ENCODE data around the gene OLA1. TPM values are rescaled to one million over a fixed set of nuclear protein-coding genes. Genes with fewer than 3 reads are reported as not detected.

Gene OLA1
- total and polyA plus RNA-seq, 9 of the 15 experiments (the other 6 are each of a cell fraction or from before 2014, with no cell fraction given), result 208 to 353 (median 225) TPM

DNA sequence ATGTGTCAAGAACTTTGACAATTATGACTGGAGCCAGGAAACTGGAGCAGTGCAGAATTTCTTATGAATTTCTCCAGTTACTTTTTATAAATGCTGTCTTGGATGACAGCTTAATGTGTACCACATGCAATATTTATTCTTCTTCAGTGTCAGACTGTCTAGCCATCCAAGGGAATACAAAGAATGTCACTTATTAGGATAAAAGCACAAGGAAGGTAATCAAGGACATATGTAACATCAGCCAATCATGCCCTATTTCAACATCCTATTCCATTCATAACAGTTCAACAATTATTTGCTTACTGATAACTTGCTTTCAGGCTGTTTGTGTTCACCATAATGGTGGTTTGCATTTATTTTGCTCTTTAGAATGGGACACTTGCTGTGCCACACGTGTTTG is 139.8 kb downstream of the OLA1 start (continued):
- TF ChIP-seq, protein P1, sequence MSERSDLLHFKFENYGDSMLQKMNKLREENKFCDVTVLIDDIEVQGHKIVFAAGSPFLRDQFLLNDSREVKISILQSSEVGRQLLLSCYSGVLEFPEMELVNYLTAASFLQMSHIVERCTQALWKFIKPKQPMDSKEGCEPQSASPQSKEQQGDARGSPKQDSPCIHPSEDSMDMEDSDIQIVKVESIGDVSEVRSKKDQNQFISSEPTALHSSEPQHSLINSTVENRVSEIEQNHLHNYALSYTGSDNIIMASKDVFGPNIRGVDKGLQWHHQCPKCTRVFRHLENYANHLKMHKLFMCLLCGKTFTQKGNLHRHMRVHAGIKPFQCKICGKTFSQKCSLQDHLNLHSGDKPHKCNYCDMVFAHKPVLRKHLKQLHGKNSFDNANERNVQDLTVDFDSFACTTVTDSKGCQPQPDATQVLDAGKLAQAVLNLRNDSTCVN (CRISPR knock-in tag; IDR thresholded peaks at IDR 0.05), result no peak
- TF ChIP-seq CBX3 (IDR thresholded peaks at IDR 0.05; ENCODE audit: borderline replicate concordance in 1 of 2, low read length in 2 of 2), result no peak
- TF ChIP-seq HIVEP1 (CRISPR knock-in tag; IDR thresholded peaks at IDR 0.05), result no peak

DNA sequence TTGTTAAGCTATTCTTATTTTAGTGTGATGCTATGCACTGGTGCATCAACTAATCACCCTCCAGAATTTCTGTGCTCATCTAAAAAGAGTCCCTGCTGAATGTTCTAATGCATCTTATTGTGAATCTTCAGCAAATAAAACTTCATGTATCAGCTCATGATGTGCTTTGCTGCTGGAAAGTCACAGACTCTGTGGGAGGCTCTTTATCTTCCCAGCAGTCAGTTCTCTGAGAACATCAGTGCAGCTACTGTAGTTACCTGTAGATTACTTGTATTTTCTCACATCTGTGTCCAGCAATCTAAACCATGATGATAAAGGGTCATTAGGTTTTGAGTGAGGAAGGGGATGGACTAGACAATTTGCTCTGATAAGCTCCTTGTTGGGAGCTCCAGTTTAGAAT is 141.6 kb downstream of the OLA1 start:
- POLR2A ChIA-PET, result interaction anchor here (2.2 kb wide), 1 partner anchor 10 kb away, joined by 9 read pairs; no protein-coding TSS in a partner anchor
- Histone ChIP-seq H3K4me3 (no peak overlapping the region), H3K36me3 (ENCODE audit: control insufficient read depth, insufficient read depth, low read length) (peaks cover 17% of the 10 kb centered on the region; the same call in 1 of the 3 replicates), H3K27me3 (ENCODE audit: control insufficient read depth in 2 of 2, insufficient read depth in 2 of 2, low read length in 2 of 2) (no peaks in the 10 kb centered on the region), H3K9ac (ENCODE audit: insufficient read depth in 1 of 2, low read depth in 2 of 2, low read length in 2 of 2) (no peak overlapping the region), H3K27ac (ENCODE audit: extremely low read depth, low read depth, low read length) (no peak overlapping the region), H4K20me1 (replicated peaks; ENCODE audit: control insufficient read depth, insufficient read depth, low read length) (no peaks in the 10 kb centered on the region), H3K4me1 (replicated peaks in 1 of 2; ENCODE audit: control insufficient read depth in 2 of 2, insufficient read depth in 2 of 2, low read length in 2 of 2) (no peaks in the 10 kb centered on the region), H3K9me3 (replicated peaks; ENCODE audit: control insufficient read depth, insufficient read depth, low read depth, low read length) (no peaks in the 10 kb centered on the region), H2AFZ (ENCODE audit: low read depth, low read length) (no peak overlapping the region), H3K9me1 (ENCODE audit: control insufficient read depth, insufficient read depth, low read length) (no peaks in the 10 kb centered on the region), H3K4me2 (ENCODE audit: insufficient read depth, low read length) (no peak overlapping the region), H3K79me2 (ENCODE audit: control insufficient read depth, insufficient read depth, low read length) (no peaks in the 10 kb centered on the region)
- ATAC-seq (no peak), DNase-seq (ENCODE audit: extremely low read depth in 1 of 4, low spot score in 3 of 4) (no peak), FAIRE-seq (no peak)
- intact Hi-C loops (cut with micrococcal nuclease), result no loop called here
- CTCF ChIA-PET (ENCODE audit: low intra/inter-chr PET ratio), result no interaction called here
- no TSS peak for BruUV-seq (replicated peaks)
- TF ChIP-seq ZNF347 (CRISPR knock-in tag; IDR thresholded peaks at IDR 0.05; ENCODE audit: low read depth), result no peak
- TF ChIP-seq, protein P2, sequence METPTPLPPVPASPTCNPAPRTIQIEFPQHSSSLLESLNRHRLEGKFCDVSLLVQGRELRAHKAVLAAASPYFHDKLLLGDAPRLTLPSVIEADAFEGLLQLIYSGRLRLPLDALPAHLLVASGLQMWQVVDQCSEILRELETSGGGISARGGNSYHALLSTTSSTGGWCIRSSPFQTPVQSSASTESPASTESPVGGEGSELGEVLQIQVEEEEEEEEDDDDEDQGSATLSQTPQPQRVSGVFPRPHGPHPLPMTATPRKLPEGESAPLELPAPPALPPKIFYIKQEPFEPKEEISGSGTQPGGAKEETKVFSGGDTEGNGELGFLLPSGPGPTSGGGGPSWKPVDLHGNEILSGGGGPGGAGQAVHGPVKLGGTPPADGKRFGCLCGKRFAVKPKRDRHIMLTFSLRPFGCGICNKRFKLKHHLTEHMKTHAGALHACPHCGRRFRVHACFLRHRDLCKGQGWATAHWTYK (CRISPR knock-in tag; IDR thresholded peaks at IDR 0.05), result no peak
- no peak for TF ChIP-seq ZNF197 (CRISPR knock-in tag; IDR thresholded peaks at IDR 0.05; ENCODE audit: low read depth)
- no peak for TF ChIP-seq ZNF778 (CRISPR knock-in tag; IDR thresholded peaks at IDR 0.05)
- TF ChIP-seq, protein P3, sequence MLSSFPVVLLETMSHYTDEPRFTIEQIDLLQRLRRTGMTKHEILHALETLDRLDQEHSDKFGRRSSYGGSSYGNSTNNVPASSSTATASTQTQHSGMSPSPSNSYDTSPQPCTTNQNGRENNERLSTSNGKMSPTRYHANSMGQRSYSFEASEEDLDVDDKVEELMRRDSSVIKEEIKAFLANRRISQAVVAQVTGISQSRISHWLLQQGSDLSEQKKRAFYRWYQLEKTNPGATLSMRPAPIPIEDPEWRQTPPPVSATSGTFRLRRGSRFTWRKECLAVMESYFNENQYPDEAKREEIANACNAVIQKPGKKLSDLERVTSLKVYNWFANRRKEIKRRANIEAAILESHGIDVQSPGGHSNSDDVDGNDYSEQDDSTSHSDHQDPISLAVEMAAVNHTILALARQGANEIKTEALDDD (IDR thresholded peaks at IDR 0.05), result no peak
- TF ChIP-seq DIDO1 (tag; IDR thresholded peaks at IDR 0.05; ENCODE audit: low read depth), result no peak
- TF ChIP-seq ZNF24 (IDR thresholded peaks at IDR 0.05), result no peak
- TF ChIP-seq WHSC1 (IDR thresholded peaks at IDR 0.05; ENCODE audit: low read length), result no peak
- TF ChIP-seq, protein P4, sequence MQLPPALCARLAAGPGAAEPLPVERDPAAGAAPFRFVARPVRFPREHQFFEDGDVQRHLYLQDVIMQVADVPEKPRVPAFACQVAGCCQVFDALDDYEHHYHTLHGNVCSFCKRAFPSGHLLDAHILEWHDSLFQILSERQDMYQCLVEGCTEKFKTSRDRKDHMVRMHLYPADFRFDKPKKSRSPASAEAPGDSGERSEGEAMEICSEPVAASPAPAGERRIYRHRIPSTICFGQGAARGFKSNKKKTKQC (CRISPR knock-in tag; IDR thresholded peaks at IDR 0.05), result no peak
- TF ChIP-seq, protein P5, sequence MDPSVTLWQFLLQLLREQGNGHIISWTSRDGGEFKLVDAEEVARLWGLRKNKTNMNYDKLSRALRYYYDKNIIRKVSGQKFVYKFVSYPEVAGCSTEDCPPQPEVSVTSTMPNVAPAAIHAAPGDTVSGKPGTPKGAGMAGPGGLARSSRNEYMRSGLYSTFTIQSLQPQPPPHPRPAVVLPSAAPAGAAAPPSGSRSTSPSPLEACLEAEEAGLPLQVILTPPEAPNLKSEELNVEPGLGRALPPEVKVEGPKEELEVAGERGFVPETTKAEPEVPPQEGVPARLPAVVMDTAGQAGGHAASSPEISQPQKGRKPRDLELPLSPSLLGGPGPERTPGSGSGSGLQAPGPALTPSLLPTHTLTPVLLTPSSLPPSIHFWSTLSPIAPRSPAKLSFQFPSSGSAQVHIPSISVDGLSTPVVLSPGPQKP (CRISPR knock-in tag; IDR thresholded peaks at IDR 0.05), result no peak
- TF ChIP-seq ZNF232 (CRISPR knock-in tag; IDR thresholded peaks at IDR 0.05), result no peak
- in situ Hi-C loops (cut with MboI), result no loop called here

Measured in K562 (cell line).